DMS 273 treated with DMSO at 0.1 percent for 48 hours (cell line): ENCODE data around the gene SLC7A4.
A peak's percentile ranks its signal among the peaks of the same experiment; 100 is the strongest.
"Not testable (repeated sequence)": the region's sequence is repeated elsewhere in the genome, so short reads cannot be mapped to it uniquely, and the experiment has no call there.

Experiments
- DNase-seq: peaks from one replicate; lab custom pipeline; 2025; lab: John Stamatoyannopoulos, UW

The SLC7A4 gene

DNA sequence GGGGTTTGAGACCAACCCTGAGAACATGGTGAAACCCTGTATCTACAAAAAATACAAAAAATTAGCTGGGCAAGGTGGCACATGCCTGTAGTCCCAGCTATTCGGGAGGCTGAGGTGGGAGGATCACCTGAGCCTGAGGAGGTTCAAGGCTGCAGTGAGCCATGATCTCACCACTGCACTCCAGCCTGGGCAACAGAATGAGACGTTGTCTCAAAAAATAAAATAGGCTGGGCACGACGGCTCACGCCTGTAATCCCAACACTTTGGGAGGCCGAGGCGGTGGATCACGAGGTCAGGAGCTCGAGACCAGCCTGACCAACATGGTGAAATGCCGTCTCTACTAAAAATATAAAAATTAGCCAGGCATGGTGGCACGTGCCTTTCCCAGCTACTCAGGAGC lies 32.1 kb upstream of the SLC7A4 start:
- not testable (repeated sequence) for DNase-seq

DNA sequence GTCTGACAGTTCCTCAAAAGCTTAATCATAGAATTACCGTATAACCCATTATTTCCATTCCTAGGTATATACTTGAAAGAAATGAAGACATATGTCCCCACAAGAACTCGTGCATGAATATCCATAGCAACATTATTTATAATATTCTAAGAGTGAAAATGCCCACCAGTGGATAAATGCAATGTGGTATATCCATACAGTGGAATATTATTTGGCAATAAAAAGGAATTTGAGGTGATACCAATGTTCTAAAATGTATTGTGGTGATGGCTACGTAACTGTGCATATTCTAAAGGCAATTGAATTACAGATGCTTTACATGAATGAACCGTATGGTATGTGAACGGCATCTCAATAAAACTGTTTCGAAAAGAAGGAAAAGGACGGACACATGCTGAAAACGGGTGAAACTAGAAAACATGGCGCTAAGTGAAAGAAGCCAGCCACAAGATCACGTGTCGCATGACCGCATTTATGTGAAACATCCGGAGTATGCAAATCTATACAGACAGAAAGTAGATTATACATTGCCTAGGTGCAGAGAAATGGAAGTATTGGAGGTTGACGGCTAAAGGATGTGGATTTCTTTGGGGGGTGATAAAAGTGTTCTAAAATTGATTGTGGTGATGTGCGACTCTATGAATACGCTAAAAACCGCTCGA lies 29.4 kb upstream of the SLC7A4 start:
- DNase-seq = not testable (repeated sequence)

DNA sequence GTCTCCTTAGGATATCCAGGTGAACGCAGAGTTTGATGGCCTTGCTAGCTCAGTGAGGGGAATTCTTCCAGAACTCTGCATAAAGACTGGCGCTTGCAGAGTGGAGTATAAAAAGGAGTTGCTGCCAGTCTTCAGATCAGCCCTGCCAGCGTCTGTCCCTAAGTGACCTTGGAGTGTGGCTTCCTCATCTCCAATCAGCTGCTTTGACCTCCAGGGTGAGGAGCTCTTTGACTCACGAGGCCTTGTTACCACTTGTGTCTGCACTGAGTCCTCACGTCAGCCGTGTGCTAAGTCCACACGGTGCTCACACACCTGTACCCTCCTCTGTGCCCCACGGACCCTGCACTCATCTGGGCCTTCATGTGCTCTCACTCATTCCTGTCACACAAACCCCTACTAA lies 28.0 kb upstream of the SLC7A4 start:
- DNase-seq = not testable (repeated sequence)

DNA sequence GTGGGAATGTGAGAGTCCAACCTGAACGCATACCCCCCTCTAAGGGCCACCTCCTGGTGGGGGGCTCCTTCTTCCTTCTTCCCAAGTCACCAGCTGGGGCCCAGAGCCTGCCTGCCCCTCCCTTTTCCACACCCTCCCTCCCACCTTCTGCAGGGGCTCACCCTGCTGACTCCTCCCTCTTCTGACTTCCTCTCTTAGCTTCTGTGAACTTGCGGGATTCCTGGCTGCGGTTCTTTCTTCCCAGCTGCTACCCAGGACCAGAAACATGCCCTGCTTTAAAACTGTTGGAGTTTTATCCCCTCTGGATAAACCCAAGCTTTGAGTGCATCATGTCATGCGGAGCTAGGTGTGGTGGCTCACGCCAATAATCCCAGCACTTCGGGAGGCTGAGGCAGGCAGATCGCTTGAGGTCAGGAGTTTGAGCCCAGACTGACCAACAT lies 23.5 kb upstream of the SLC7A4 start:
- no peak for DNase-seq

DNA sequence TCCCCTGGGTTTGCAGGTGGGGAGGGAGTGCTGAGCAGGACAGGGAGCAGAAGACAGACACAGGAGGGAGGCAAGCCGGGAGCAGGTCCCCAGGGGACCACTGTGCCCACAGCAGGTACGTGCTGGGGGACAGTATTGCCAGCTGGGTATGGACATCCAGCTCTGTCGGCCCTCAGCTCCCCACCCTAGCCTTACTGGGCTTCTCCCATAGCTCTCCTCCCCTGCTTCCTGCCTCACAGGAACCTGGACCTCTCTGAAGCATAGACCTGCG lies 23.1 kb upstream of the SLC7A4 start:
- DNase-seq = no peak

DNA sequence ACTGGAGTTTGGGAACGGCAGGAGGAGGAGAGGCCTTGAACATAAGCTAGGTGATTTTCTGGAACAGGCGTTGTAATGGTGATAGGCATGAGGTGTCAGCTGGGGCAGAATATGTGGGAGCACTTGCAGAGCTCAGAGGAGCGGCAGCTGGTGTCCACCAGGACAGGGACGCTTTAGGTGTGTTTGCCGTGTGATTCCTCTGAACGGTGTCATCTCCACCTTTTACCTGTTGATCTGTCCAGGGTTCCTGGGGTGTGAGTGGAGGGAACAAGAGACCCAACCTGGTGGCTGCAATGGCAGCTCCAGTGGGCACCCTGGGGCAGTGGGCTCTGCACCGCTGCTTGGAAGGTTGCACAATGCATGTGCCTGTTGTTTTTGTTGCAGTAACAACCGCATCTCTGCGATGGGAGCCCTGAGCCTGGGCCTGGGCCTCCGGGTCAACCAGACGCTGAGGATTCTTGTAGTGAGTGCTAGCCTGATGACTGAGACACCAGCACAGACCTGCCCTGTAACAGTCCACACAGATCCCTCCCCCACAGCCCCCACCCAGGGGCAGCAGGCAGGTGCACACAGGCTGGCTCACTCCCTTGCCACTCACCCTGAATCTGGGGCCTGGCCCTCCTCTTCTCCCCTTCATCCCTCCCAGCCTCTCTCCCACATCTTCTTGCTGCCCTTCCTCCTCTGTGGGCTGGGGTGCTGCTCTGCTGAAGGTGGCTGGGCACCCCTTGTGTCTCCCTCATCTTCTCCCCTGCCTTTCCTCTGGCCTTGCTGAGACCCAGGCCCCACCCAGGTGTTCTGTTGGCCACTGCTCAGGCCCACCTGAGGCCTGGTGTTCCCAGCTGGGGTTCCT lies 22.6 kb upstream of the SLC7A4 start:
- DNase-seq = no peak

DNA sequence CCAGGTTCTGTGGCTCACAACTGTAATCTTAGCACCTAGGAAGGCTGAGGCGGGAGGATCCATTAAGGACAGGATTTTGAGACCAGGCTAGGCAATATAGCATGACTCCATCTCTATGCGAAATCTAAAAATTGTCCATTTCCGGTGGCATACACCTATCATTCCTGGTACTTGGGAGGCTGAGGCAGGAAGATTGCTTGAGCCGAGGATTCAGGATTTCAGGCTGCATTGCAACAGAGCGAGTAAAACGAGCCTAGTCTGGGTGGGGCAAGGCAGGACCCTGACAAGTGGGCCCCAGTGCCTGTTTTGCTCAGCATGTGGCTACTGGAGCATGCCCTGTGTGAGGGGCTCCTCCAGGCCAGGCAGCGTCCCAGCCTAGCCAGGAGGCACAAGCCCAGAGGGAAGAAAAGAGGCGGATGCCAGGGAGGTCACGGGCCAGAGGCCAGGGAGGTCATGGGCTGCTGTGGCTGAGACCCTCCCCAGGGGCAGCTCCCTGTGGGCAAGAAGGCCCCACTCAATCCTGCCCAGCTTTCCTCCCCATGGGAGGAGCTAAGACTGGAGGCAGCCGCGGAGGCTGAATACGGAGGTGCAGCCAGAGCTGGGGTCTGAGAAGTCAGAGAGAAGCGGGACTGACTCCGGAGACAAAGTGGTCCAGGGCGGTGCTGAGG lies 21.8 kb upstream of the SLC7A4 start:
- no peak for DNase-seq

DNA sequence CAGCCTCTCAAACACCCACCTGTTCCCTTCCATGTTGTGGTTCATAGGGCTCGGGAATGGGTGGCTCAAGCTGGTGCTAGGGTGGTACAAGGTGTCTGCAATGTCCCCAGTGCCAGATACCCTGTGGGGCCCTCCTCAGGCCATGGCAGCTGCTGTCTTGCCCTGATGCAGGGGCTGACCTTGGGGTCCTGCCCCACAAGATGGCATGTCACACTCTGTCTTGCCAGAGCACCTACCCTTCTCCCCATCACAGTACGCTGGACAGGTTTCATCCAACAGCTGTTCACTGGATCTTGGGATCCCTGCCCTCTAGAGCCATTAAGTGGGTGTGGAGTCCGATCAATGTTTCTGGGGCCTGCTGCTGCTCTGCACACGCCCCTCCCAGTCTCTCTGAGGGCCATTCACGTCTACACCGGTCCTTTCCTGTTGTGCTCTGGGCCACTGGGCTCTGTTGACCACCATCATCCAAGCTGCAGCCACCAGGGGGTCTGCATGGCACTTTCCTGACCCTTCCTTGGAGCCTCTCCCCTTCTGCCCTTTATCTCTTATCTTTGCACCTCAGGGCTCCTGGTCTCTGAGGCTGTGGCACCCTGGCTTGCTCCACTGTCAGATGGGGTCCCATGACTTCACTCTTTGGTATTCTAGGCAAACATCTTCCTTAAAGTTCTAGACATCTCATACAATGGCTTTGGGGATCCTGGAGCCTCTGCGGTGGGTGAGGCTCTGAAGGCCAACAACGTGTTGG lies 20.5 kb upstream of the SLC7A4 start:
- no peak for DNase-seq

DNA sequence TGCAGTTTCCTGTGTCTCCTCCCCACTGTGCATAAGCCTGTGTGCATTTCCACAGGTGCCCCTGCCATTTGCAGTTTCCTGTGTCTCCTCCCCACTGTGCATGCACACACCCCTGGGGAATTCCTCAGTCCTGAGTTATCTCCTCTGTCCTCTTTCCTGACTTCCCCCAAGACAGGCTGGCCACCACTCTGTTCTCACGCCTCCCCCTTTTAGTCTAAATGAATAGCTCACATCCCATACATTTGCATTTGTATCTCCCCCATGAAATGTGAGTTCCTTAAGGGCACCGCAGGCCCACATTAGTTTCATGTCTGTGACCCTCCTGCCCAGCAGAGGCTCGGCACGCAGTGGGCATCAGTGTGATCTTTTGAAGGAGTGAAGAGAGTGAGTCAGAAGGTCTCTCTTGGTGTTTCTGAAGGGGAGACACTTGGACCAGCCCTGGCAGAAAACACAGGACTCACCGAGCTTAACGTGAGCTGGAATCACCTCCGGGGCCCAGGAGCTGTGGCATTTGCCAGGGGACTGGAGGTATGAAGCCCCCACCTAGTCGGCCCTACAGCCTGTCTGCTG lies 19.6 kb upstream of the SLC7A4 start:
- DNase-seq = no peak

DNA sequence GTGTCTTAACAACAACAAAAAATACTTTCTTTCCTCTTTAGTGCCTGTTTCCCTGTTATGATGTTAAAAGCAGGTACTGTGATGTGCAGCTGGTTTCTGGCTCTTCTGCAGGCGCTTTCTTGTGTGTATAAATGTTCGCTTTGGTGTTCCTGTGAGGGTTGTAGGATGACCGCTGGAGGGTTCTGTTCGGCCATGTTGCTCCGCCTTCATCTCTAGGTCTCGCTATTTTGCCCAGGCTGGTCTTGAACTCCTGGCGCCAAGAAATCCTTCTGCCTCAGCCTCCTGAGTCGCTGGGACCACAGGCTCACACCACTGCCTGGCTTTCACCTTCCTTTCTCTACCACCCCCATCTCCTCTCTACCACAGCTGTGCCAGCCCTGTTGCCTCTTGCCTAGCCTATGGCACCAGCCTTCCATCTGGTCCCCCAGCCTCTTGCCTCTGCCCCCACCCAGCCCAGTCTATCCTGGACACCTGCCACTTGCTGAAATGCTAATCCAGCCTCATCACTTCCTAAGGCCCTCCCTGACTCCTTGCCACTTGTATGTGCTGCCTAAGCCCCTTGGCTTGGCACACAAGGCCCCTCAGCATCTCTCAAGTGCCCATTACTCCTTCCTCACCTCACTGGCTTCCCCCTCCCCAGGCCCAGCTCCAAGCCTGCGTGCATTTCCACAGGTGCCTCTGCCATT lies 18.9 kb upstream of the SLC7A4 start:
- DNase-seq = peak; percentile 62

DNA sequence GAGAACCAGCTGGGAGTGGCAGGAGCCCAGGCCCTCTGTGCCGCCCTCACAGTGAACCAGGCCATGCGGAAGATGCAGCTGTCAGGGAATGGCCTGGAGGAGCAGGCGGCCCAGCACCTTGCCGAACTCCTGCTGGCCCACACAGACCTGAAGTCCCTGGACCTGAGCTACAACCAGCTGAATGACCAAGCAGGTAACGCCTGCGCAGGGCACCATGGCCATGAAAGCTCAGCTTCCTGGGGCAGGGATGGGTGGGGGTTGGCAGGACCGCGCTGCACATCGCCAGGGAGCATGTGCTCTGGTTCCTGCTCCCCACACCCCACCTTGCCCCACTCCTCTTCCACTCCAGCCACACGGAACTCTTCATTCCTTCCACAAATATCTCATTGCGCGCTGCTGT lies 16.6 kb upstream of the SLC7A4 start:
- not testable (repeated sequence) for DNase-seq

DNA sequence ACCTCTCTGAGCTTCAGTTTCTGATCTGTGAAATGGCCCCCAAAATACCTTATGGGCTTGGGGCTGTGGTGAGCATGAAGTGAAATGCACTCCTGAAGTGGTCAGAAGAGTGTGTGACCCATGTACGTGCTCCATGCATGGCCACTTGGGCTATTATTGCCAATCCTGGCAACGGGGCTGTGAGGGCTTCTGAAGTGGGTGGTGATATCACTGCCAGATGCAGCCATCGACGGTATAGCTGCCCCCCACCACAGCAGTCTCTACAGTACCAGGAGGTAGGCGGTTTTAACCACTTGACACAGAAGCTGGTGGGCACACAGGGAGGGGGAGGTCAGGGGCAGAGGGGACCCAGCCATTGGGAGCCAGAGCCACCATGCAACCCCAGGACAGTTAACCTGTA lies 16.1 kb upstream of the SLC7A4 start:
- DNase-seq = not testable (repeated sequence)

DNA sequence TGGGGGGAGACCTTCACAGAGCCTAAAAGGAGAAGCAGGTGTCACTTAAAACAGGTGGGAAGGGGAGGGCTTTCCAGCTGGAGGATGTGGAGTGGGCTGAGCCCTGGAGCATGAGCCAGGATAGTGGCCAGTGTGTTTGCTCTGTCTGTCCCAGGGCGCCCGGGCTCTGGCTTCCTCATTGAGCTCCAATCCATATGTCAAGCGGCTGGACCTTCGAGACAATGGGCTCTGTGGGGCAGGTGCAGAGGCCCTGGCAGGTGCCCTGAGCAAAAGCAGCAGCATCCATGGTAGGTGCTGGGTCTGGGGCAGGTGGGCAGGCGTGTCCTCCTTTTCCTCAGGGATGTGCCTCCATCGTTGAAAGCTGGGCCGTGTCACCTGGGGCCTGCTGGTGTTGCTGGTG lies 15.4 kb upstream of the SLC7A4 start:
- DNase-seq = no peak

DNA sequence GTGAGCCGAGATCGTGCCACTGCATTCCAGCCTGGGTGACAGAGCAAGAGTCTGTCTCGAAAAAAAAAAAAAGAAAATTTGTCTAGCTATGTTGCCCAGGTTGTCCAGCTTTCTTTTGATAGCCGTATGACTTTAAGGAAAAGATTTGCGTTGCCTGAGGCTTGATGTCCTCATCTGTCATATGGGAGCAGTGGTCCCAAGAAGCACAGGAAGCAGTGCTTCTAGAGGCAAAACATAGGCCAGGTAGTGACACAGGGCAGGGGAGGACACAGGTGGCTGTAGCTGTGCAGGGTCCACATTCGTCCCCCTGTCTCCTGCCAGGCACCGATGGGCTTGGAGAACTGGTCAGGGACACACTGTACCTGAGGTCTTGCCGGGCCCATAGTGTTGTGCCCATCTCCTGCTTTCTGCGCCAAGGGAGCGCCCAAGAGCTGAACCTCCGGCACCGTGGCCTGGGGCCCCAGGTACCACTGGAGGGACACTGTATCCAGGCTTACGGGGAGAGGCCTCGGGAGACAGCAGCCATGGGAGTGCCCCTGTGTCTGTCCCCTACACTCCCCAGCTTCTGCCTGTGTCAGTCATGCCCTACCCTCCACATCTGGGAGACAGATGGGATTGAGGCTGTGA lies 14.8 kb upstream of the SLC7A4 start:
- no peak for DNase-seq

DNA sequence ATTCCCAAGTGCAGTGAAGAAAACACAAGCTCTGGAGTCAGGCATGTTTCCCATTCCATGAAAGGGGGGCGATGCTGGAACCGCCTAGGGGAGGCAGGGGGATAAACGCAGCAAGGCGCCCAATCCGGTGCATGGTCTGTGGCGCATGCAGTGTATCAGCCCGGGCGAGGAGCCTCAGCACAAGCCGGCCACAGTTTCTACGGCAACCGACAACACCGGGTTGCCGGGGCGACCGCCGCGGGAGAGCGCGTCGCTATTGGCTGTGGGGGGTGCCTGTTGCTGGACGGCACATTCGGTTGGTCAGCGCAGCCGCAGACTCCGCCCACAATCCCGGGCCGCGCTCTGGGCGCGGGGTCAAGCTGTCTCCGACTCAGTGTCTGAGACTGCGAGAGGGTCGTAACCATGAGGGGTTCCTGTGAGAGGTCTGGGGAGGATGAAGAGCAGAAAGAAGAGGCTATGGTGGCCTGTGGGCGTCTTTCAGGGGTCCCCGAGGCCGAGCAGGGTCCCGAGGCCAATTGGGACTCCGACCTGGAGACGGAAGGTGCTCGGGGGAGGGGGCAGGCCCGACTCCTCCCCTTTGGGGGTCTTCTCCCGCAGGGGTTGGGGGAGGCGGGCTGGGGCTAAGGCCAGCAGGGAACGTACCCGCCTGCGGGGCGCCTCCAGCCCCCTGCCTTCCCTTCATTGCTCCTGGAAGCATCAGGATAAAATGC lies 13.4 kb upstream of the SLC7A4 start, which contains the start of gene LRRC74B:
TSS of gene LRRC74B (plus strand) at position 362 of the 710 bp plus-strand sequence. CDS start at position 403, 41 bp downstream.
- DNase-seq = peak; percentile 73

DNA sequence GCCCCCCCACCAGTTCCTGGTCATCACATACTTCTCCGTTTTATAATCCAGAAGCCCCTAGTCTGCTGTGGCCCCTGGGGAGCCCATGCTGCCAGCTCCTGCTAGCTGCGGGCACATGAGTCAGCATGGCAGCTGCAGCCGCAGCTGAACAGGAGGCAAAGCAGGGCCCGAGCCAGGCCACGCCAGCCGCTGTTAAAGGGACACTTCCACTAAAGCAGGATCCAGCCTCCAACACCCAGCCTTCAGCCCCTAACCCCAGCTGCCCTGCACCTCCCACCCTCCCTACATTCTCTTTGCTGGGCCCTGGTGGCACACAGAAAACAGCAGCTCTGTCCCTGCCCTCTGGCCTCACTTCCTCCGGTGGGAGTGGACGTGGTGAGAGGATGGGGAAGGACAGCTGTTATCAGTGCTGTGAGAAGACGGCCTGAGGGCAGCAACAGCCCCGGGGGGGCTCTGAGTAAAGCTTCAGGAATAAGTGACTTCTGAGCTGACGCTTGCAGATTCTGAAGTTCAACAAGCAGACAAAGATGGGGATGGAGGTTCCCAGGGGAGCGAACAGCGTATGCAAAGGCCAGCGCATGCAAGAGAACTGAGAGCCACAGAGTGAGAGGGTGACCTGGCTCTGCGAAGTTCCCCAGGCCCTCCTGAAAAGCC lies 12.7 kb upstream of the SLC7A4 start:
- peak; percentile 16 for DNase-seq

DNA sequence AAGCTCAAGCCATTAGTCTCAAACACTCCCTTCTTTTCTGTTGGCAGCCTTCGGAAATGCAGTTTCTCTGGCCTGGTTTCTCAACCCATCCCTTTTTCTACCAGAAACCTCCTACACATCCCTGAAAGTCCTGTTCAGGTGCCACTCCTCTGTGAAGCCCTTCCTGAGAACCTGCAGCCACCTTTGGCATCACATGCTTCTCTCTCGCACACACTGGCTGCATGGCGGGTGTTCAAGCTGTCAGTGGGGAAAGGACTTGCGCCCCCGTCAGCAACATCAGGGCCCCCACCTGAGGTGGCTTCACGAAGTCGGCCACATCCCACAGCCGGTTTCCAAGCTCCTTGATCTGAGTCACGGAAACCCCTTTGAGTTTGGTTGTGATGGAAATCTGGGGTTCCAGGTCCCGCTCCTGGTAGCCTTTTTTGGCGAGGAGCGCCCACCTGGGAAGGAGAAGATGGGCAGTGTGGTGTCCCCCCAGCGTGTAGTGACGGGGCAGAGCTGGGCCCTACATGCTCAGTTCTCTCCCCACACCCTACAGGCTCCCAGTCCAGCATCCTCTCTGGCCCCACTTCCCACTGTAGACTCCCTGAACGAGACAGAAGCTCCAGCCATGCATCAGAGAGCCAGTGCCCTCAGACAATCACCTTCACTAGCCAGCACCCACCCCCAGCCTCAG lies 11.6 kb upstream of the SLC7A4 start:
- DNase-seq = no peak

DNA sequence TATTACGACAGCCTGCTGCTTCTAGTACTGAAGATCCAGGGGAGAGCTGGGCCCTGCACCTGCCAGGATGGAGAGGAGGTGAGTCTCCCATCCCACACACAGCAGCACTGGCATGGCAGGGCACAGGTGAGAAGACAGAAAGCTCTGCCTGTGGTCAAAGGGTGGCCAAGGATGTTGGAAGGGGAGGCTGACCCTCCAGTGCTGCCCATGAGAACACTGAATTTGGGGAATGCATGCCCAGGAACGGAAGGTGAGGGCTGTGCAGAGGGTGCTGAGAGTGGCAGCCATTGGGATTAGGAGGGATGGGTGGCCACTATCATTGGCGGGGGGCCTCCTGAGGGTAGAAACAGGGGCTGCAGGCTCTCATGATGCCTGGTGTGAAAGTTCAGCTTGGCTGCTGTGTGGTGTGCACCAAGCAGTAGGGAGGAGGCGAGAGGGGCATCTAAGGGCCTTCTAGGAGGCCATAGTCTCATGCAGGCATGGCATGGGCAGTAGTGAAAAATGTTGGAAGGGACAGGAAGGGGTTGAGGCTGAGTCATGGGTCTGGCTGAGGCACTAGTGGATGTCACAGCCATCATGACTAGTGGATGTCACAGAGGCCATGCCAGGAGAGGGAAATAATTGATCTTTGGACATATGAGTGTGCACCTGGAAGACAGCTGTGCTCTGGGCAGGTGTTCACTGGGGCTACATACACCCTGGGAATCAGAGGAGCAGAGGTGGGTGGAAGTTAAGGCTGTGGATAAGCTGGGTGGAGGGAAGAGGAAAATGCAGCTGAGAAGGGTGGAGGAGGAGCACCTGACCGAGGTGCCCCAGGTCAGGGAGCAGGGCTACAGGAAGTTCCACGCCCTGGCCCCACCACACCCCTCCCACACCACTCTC lies 10.9 kb upstream of the SLC7A4 start:
- no peak for DNase-seq
